GM21381 (cell line): ENCODE data around the gene DPYSL4.

ENCODE experiments used
- ATAC-seq: cut with Tn5 transposase; IDR thresholded peaks from one replicate; pipeline ENCODE4 v1.9.1; 2021; ENCODE audit warnings: mild to moderate bottlenecking, moderate library complexity; ENCODE audit not compliant: unreplicated experiment

Gene DPYSL4

GRCh38 chr10:132239126-132240031 lies 52.6 kb downstream of the DPYSL4 start:
- ATAC-seq, result no peak

GRCh38 chr10:132240156-132240555 lies 53.4 kb downstream of the DPYSL4 start:
- ATAC-seq, result no peak

GRCh38 chr10:132240581-132240980 lies 53.8 kb downstream of the DPYSL4 start:
- ATAC-seq, result no peak

- no peak for ATAC-seq
Measured at GRCh38 chr10:132241086-132241485, 54.3 kb downstream of the DPYSL4 start.

- no peak for ATAC-seq
Measured at GRCh38 chr10:132241496-132241895, 54.7 kb downstream of the DPYSL4 start.

GRCh38 chr10:132242103-132242840 lies 55.5 kb downstream of the DPYSL4 start:
- ATAC-seq, result no peak

- no peak for ATAC-seq
Measured at GRCh38 chr10:132243141-132243540, 56.4 kb downstream of the DPYSL4 start.

- ATAC-seq, result no peak
Measured at GRCh38 chr10:132243626-132244025, 56.9 kb downstream of the DPYSL4 start.

- no peak for ATAC-seq
Measured at GRCh38 chr10:132245056-132245455, 58.3 kb downstream of the DPYSL4 start.

GRCh38 chr10:132246296-132246695 lies 59.5 kb downstream of the DPYSL4 start:
- ATAC-seq, result no peak

- ATAC-seq, result no peak
Measured at GRCh38 chr10:132247943-132248342, 61.2 kb downstream of the DPYSL4 start.

GRCh38 chr10:132248455-132249225 lies 61.9 kb downstream of the DPYSL4 start:
- no peak for ATAC-seq

GRCh38 chr10:132249226-132249724 lies 62.5 kb downstream of the DPYSL4 start:
- ATAC-seq, result no peak

- no peak for ATAC-seq
Measured at GRCh38 chr10:132249824-132250375, 63.2 kb downstream of the DPYSL4 start.

- no peak for ATAC-seq
Measured at GRCh38 chr10:132250481-132251475, 64.0 kb downstream of the DPYSL4 start.

GRCh38 chr10:132251928-132252327 lies 65.2 kb downstream of the DPYSL4 start:
- ATAC-seq, result no peak

- ATAC-seq, result no peak
Measured at GRCh38 chr10:132252412-132252811, 65.7 kb downstream of the DPYSL4 start.

- ATAC-seq, result no peak
Measured at GRCh38 chr10:132253092-132253687, 66.4 kb downstream of the DPYSL4 start.

GRCh38 chr10:132254841-132255240 lies 68.1 kb downstream of the DPYSL4 start:
- ATAC-seq, result no peak
